BJ (cell line): ENCODE measurements around the gene ZNF277. TPM values are rescaled to one million over a fixed set of nuclear protein-coding genes. Genes with fewer than 3 reads are reported as not detected.

Experiments used
- CTCF ChIA-PET: fragments of 350-600 bp; formaldehyde crosslinking; extraction: SDS; loops from one replicate; lab custom pipeline; 2021; ENCODE audit warnings: antibody characterized with exemption, inconsistent platforms; lab: Yijun Ruan, JAX
- POLR2A ChIA-PET: fragments of 300-600 bp; sonication (Branson Sonifier 250); formaldehyde crosslinking; extraction: SDS; loops from one replicate; lab custom pipeline; 2021; ENCODE audit warnings: antibody characterized with exemption; lab: Charles Lee
- DNase-seq: peaks from one replicate; pipeline ENCODE4 v3.0.0-alpha.2; 2011; ENCODE audit warnings: low read depth
- H3K27me3 ChIP-seq: 2 replicates; pipeline ENCODE4 v1.6.0; 2011; ENCODE audit warnings: low read length; ENCODE audit not compliant: control insufficient read depth, insufficient read depth
- H3K36me3 ChIP-seq: 2 replicates; pipeline ENCODE4 v1.5.1; 2011; ENCODE audit warnings: low read length; ENCODE audit not compliant: control insufficient read depth, insufficient read depth
- H3K4me3 ChIP-seq: 2 replicates; pipeline ENCODE4 v1.5.1; 2011; ENCODE audit warnings: low read depth, mild to moderate bottlenecking, control low read depth, low read length
- polyA plus RNA-seq: library from polyadenylated mRNA; depleted of rRNA; stranded (reverse); fragments of >200 nt; gene quantifications from 2 replicates; pipeline ENCODE4 v1.2.3, GENCODE V29; 2011
- TF ChIP-seq, protein P1 (sequence below): IDR thresholded peaks from 2 replicates; pipeline ENCODE4 v1.5.1; 2011; ENCODE audit warnings: low read depth, mild to moderate bottlenecking, control low read depth, inconsistent platforms, low read length, moderate library complexity; ENCODE audit not compliant: insufficient read depth

The ZNF277 gene
- polyA plus RNA-seq, 1 experiment = 10.0 TPM

DNA sequence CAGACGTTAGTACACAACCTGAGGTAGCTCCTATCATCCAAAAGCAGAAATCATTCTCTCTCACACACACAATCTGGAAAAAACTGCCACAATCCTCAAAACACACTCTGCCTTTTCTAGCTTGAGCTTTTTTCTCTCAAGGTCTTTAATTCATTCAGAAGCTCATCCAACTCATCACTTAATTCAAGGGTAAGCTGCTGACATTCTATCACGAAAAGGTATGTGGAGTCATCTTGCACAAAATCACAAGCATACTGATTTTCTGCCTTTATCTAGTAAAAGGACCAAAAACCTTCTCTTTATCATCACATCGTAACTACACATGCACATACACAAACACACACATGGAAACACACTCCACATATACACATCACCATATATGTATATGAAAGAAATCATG is 32.3 kb upstream of the ZNF277 start:
- ChIA-PET CTCF (no interaction called here), POLR2A (no interaction called here)
- H3K4me3 ChIP-seq = no peak overlapping the region
- TF ChIP-seq, protein P1, sequence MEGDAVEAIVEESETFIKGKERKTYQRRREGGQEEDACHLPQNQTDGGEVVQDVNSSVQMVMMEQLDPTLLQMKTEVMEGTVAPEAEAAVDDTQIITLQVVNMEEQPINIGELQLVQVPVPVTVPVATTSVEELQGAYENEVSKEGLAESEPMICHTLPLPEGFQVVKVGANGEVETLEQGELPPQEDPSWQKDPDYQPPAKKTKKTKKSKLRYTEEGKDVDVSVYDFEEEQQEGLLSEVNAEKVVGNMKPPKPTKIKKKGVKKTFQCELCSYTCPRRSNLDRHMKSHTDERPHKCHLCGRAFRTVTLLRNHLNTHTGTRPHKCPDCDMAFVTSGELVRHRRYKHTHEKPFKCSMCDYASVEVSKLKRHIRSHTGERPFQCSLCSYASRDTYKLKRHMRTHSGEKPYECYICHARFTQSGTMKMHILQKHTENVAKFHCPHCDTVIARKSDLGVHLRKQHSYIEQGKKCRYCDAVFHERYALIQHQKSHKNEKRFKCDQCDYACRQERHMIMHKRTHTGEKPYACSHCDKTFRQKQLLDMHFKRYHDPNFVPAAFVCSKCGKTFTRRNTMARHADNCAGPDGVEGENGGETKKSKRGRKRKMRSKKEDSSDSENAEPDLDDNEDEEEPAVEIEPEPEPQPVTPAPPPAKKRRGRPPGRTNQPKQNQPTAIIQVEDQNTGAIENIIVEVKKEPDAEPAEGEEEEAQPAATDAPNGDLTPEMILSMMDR = no peak
- H3K27me3 ChIP-seq = no peaks in the 10 kb centered on the region
- DNase-seq = no peak
- H3K36me3 ChIP-seq = no peaks in the 10 kb centered on the region

DNA sequence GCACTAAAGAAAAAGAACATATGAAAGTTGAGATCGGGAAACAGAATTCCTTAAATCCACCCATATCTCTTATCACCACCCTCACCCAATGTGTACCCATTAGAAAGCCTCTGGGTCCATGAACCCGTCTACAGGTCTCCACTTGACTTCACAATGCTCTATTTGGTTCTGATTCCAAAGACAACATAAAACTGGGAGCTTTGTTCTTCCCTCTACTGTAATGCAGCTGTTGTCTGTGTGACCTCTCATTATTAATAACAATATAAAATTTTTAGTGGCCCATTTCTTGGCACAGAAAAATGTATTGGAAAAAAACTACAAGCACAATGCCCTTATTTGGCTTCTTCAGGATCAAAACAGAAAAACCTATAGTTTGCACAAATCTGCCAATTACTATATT is 30.3 kb upstream of the ZNF277 start:
- POLR2A ChIA-PET = no interaction called here

DNA sequence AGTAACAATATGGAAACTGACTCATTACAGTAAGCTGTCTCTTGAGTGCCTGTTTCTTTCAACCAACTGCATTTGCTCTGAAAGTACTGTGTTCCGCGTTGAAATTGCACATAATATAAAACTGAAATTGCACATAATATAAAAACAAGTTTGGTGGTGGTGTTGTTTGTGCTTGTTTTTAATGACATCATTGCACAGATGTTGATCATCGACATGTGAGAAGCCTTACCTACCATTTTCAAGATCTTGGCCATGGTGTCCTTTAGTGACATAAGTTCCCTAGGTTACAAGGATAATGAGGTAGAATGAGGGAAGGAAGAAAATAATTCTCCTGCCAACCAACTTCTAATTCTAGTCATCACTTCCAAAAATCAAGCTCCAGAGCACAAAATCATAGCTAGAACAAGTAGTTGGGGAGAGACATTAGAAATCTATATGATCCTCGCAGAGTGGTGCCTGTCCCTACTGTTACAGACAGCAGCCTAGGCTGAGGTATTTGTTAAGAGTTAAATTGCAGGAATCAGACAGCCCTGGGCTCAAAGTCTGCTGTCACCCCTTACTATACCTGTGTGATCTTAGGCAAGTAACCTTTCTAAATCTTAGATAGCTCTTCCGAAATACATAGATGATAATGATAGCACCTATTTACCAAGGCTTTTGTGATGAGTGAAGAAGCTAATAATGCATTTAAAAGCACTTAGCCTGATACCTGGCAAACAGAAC is 29.6 kb upstream of the ZNF277 start:
- TF ChIP-seq, protein P1 = no peak
- DNase-seq = no peak
- no peak overlapping the region for H3K4me3 ChIP-seq
- no peaks in the 10 kb centered on the region for H3K27me3 ChIP-seq
- no peaks in the 10 kb centered on the region for H3K36me3 ChIP-seq
- ChIA-PET CTCF (no interaction called here), POLR2A (no interaction called here)

More for the DNA sequence above, 30.3 kb upstream of the ZNF277 start:
- H3K4me3 ChIP-seq = no peak overlapping the region
- CTCF ChIA-PET = no interaction called here
- TF ChIP-seq, protein P1 = no peak
- DNase-seq = no peak
- no peaks in the 10 kb centered on the region for H3K36me3 ChIP-seq
- H3K27me3 ChIP-seq = no peaks in the 10 kb centered on the region

DNA sequence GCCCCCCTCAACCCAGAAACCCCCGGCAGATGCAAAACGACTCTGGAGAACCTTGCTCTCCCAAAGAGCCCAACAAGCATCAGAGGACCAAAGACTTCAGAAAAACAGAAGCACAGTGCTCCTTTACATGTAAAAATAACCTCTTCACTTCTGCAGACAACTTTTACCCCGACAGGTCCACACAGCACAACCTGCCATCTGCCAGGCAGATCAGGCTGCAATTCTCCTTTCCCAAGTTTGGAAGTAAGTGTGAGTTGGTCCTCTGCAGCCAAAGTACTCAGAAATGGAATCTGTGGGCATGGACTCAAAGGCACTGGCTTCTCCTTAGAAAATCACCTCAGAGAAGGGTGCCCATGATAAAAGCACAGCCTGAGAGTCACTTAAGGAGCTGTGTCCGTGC is 26.3 kb upstream of the ZNF277 start:
- ChIA-PET POLR2A (no interaction called here), CTCF (no interaction called here)
- DNase-seq = no peak
- H3K36me3 ChIP-seq = no peaks in the 10 kb centered on the region
- H3K4me3 ChIP-seq = no peak overlapping the region
- no peaks in the 10 kb centered on the region for H3K27me3 ChIP-seq
- TF ChIP-seq, protein P1 = no peak

DNA sequence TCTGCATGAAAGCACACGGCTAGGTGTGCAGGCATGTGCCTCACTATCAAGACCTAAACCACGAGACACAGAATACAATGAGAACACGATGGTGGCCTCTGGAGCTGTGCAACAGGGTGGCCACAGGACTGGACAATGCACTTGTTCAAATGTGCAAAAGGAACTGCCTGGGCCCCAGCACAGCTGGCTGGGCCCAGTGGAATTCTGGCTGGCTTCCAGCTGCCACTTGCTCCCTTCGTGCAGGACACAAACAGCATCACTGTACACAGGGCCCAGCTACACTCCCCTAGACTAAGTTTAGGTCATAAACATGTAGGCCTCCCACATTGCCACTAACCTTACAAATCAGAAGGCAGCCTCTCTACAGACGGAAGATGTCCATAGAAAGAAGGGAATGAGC is 23.7 kb upstream of the ZNF277 start:
- no peaks in the 10 kb centered on the region for H3K27me3 ChIP-seq
- no peak overlapping the region for H3K4me3 ChIP-seq
- ChIA-PET POLR2A (no interaction called here), CTCF (no interaction called here)
- no peaks in the 10 kb centered on the region for H3K36me3 ChIP-seq
- TF ChIP-seq, protein P1 = no peak
- no peak for DNase-seq
